WTC11 (cell line): ENCODE measurements around the gene ST8SIA1. TPM values are rescaled to one million over a fixed set of nuclear protein-coding genes. Genes with fewer than 3 reads are reported as not detected.

ENCODE experiments used
- ATAC-seq: fragments of 200-7000 bp; cut with Tn5 transposase; 2 replicates; pipeline ENCODE4 v1.10.0; 2021; ENCODE audit warnings: mild to moderate bottlenecking, moderate library complexity
- CTCF ChIA-PET: fragments of 300-600 bp; sonication (Branson Sonifier 250); formaldehyde crosslinking; loops from one replicate; lab custom pipeline; 2021; ENCODE audit warnings: antibody characterized with exemption; lab: Charles Lee
- POLR2A ChIA-PET: fragments of 350-600 bp; sonication (Branson Sonifier 250); formaldehyde crosslinking; loops from one replicate; lab custom pipeline; 2021; ENCODE audit warnings: antibody characterized with exemption; lab: Charles Lee
- DNase-seq: peaks from one replicate; pipeline ENCODE4 v3.0.0; 2021; ENCODE audit warnings: low spot score
- H3K27ac Mint-ChIP-seq: 2 replicates; pipeline ENCODE4 v1.8.0; 2021; ENCODE audit warnings: mixed read lengths
- H3K27me3 Mint-ChIP-seq: 2 replicates; pipeline ENCODE4 v1.8.0; 2021; ENCODE audit warnings: low read depth, mild to moderate bottlenecking, moderate library complexity, mixed read lengths
- H3K36me3 Mint-ChIP-seq: 2 replicates; pipeline ENCODE4 v1.8.0; 2021; ENCODE audit warnings: mixed read lengths
- H3K4me1 Mint-ChIP-seq: 2 replicates; pipeline ENCODE4 v1.8.0; 2022; ENCODE audit warnings: mixed read lengths
- H3K4me3 Mint-ChIP-seq: 2 replicates; pipeline ENCODE4 v1.8.0; 2021; ENCODE audit warnings: mild to moderate bottlenecking, moderate library complexity, mixed read lengths
- H3K9me3 Mint-ChIP-seq: 2 replicates; pipeline ENCODE4 v1.8.0; 2021; ENCODE audit warnings: mixed read lengths
- ATF2 ChIP-seq: sonication (generic); formaldehyde crosslinking; IDR thresholded peaks from 2 replicates; pipeline ENCODE4 v1.8.1; 2022; ENCODE audit warnings: low read depth, missing genetic modification reagents, borderline replicate concordance
- ATF3 ChIP-seq: sonication (generic); formaldehyde crosslinking; conservative IDR thresholded peaks from 2 replicates; pipeline ENCODE4 v1.8.1; 2022; ENCODE audit warnings: mild to moderate bottlenecking, missing genetic modification reagents
- CREM ChIP-seq: sonication (generic); formaldehyde crosslinking; IDR thresholded peaks from 2 replicates; pipeline ENCODE4 v1.8.1; 2022; ENCODE audit warnings: mild to moderate bottlenecking, missing genetic modification reagents, moderate library complexity
- CTCF ChIP-seq: fragments of 200-600 bp; IDR thresholded peaks from 2 replicates; pipeline ENCODE4 v1.8.0; 2022; ENCODE audit warnings: antibody characterized with exemption
- E2F1 ChIP-seq: sonication (generic); formaldehyde crosslinking; IDR thresholded peaks from 2 replicates; pipeline ENCODE4 v1.8.0; 2022; ENCODE audit warnings: mild to moderate bottlenecking, missing genetic modification reagents
- E2F5 ChIP-seq: sonication (generic); formaldehyde crosslinking; IDR thresholded peaks from 2 replicates; pipeline ENCODE4 v1.8.1; 2022; ENCODE audit warnings: mild to moderate bottlenecking, moderate library complexity, missing genetic modification reagents
- ESRRA ChIP-seq: sonication (generic); formaldehyde crosslinking; IDR thresholded peaks from 2 replicates; pipeline ENCODE4 v1.8.1; 2022; ENCODE audit warnings: mild to moderate bottlenecking, missing genetic modification reagents, borderline replicate concordance
- FOXP1 ChIP-seq: sonication (generic); formaldehyde crosslinking; IDR thresholded peaks from 2 replicates; pipeline ENCODE4 v1.8.0; 2022; ENCODE audit warnings: missing genetic modification reagents, mild to moderate bottlenecking, moderate library complexity, borderline replicate concordance
- HMGA2 ChIP-seq: fragments of 250-450 bp; sonication (Bioruptor Pico); IDR thresholded peaks from 2 replicates; pipeline ENCODE4 v1.4.0; 2021; ENCODE audit warnings: mild to moderate bottlenecking, moderate library complexity
- NFE2L1 ChIP-seq: sonication (generic); formaldehyde crosslinking; IDR thresholded peaks from 2 replicates; pipeline ENCODE4 v1.8.1; 2023; ENCODE audit warnings: missing genetic modification reagents
- ZBTB21 ChIP-seq: sonication (generic); formaldehyde crosslinking; IDR thresholded peaks from 2 replicates; pipeline ENCODE4 v1.8.1; 2023; ENCODE audit warnings: mild to moderate bottlenecking, missing genetic modification reagents, borderline replicate concordance
- ZNF121 ChIP-seq: sonication (generic); formaldehyde crosslinking; IDR thresholded peaks from 2 replicates; pipeline ENCODE4 v1.8.0; 2023; ENCODE audit warnings: missing genetic modification reagents
- ZNF232 ChIP-seq: sonication (generic); formaldehyde crosslinking; IDR thresholded peaks from 2 replicates; pipeline ENCODE4 v1.8.0; 2022; ENCODE audit warnings: mild to moderate bottlenecking, missing genetic modification reagents
- ZNF281 ChIP-seq: sonication (generic); formaldehyde crosslinking; IDR thresholded peaks from 2 replicates; pipeline ENCODE4 v1.8.0; 2023; ENCODE audit warnings: mild to moderate bottlenecking, missing genetic modification reagents
- ZNF317 ChIP-seq: sonication (generic); formaldehyde crosslinking; IDR thresholded peaks from 2 replicates; pipeline ENCODE4 v1.8.1; 2023; ENCODE audit warnings: low read depth, mild to moderate bottlenecking, moderate library complexity, missing genetic modification reagents, borderline replicate concordance
- ZNF532 ChIP-seq: fragments of 250-450 bp; sonication (Bioruptor Pico); IDR thresholded peaks from 2 replicates; pipeline ENCODE4 v1.9.0; 2021; ENCODE audit warnings: mild to moderate bottlenecking, borderline replicate concordance
- total RNA-seq: library from RNA; stranded (reverse); gene quantifications from 3 replicates; pipeline ENCODE4 v1.2.3, GENCODE V29; 2021

ST8SIA1 gene
- total RNA-seq, 1 experiment from 2014 or later: 2.3 TPM

- no peak for TF ChIP-seq ZNF532 (CRISPR knock-in tag)
- TF ChIP-seq CTCF: no peak
- TF ChIP-seq NFE2L1 (CRISPR knock-in tag): no peak
- TF ChIP-seq ATF2 (CRISPR knock-in tag): no peak
- no peak for TF ChIP-seq ZNF121
Observed at GRCh38 chr12:22209422-22209821, 125.1 kb downstream of the ST8SIA1 start (continued).

- no peak overlapping the region for H3K4me3 Mint-ChIP-seq
Observed at GRCh38 chr12:22206111-22206728, 128.3 kb downstream of the ST8SIA1 start.

GRCh38 chr12:22204391-22204790 lies 130.1 kb downstream of the ST8SIA1 start:
- ChIA-PET POLR2A (no interaction called here), CTCF (no interaction called here)
- no peak overlapping the region for H3K27ac Mint-ChIP-seq
- no peaks in the 10 kb centered on the region for H3K4me1 Mint-ChIP-seq
- ATAC-seq: no peak
- H3K4me3 Mint-ChIP-seq: no peak overlapping the region
- DNase-seq: no peak
- no peaks in the 10 kb centered on the region for H3K36me3 Mint-ChIP-seq
- H3K27me3 Mint-ChIP-seq: no peaks in the 10 kb centered on the region
- TF ChIP-seq ESRRA (CRISPR knock-in tag) (no peak), ZNF317 (CRISPR knock-in tag) (no peak), ZNF281 (no peak), ZNF232 (CRISPR knock-in tag) (no peak), ZBTB21 (CRISPR knock-in tag) (no peak), FOXP1 (CRISPR knock-in tag) (no peak), HMGA2 (CRISPR knock-in tag) (no peak)
- peaks cover 14% of the 10 kb centered on the region for H3K9me3 Mint-ChIP-seq

More at GRCh38 chr12:22206111-22206728, 128.3 kb downstream of the ST8SIA1 start:
- TF ChIP-seq ATF3 (CRISPR knock-in tag) (no peak), E2F5 (CRISPR knock-in tag) (no peak), E2F1 (CRISPR knock-in tag) (no peak), CREM (CRISPR knock-in tag) (no peak)
- Mint-ChIP-seq H3K27me3 (no peaks in the 10 kb centered on the region), H3K4me1 (no peaks in the 10 kb centered on the region), H3K27ac (no peak overlapping the region), H3K9me3 (peaks cover 14% of the 10 kb centered on the region), H3K36me3 (no peaks in the 10 kb centered on the region)
- ATAC-seq (no peak), DNase-seq (no peak)
- CTCF ChIA-PET: interaction anchor here (1.5 kb wide), 1 partner anchor 129 kb away, joined by 3 read pairs; no protein-coding TSS in a partner anchor
- POLR2A ChIA-PET: no interaction called here
